ENCODE measurements around the gene C2orf78.
A peak's percentile ranks its signal among the peaks of the same experiment; 100 is the strongest.

C2orf78 gene

DNA sequence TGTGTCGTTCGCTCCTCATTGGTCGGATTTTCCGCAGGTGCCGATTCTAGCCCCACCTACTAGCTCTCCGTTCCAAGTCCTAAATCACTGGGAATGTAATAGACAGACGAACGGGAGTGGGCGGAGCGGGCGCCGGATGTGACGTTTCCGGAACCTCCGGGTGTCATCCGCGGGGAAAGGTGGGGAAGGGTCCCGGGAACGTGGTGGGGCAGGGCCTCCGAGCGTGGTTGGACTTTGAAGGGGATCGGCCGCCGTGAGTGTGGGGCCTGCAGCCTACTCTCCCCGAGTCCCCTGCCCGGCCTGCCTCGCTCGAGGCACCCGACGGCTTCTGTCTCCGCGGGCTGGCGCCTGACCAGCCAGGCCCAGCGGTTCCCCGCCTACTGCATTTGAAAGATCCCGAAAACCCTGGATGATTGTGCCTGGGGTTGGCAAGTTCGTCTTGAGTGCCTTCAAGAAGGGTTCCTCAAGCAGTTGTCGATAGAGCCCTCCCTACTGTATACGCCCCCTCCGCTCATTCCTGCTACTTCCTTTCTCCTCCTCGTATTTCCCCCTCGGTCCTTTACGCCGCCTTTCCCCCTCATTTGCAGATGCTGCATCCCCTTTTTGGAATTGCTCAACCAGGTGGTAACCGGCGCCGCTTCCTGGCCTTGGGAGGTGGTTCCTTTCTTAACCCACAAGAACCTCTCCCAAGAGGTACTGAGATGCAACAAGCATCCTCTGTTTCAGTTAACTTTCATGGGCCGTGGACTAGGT, 45.0 kb downstream of the C2orf78 start, which contains the start of gene STAMBP:
TSS of gene STAMBP (plus strand) at position 144 of the 753 bp plus-strand sequence. CDS start 1,896 bp downstream, outside the sequence.
- Histone ChIP-seq H3K4me3 (ENCODE audit: low read length, poor library complexity, severe bottlenecking) (peak within 1 kb of the TSS; percentile 77), H3K4me1 (ENCODE audit: insufficient read depth, low read length, poor library complexity, severe bottlenecking) (peaks cover 50% of the 10 kb centered on the region), H3K79me2 (ENCODE audit: insufficient read depth, low read length) (peaks cover 51% of the 10 kb centered on the region), H3K27me3 (ENCODE audit: insufficient read depth, low read length, poor library complexity, severe bottlenecking) (no peaks in the 10 kb centered on the region), H3K9ac (ENCODE audit: low read depth, low read length, poor library complexity, severe bottlenecking) (peak within 1 kb of the TSS; percentile 85), H2AFZ (ENCODE audit: low read length) (peak within 1 kb of the TSS; percentile 88), H3F3A (ENCODE audit: low read depth) (peaks cover 6% of the 10 kb centered on the region; the same call in 1 of the 2 replicates), H4K20me1 (ENCODE audit: insufficient read depth, low read length, poor library complexity, severe bottlenecking) (peaks cover 6% of the 10 kb centered on the region), H3K4me2 (ENCODE audit: low read depth, low read length, poor library complexity, severe bottlenecking) (peak within 1 kb of the TSS; percentile 95), H3K36me3 (ENCODE audit: insufficient read depth, low read length) (peaks cover 9% of the 10 kb centered on the region), H3K9me2 (replicated peaks; ENCODE audit: low read depth, low read length) (no peaks in the 10 kb centered on the region), H3K9me3 (ENCODE audit: insufficient read depth, low read depth, low read length) (no peaks in the 10 kb centered on the region)
- TF ChIP-seq, protein P1, sequence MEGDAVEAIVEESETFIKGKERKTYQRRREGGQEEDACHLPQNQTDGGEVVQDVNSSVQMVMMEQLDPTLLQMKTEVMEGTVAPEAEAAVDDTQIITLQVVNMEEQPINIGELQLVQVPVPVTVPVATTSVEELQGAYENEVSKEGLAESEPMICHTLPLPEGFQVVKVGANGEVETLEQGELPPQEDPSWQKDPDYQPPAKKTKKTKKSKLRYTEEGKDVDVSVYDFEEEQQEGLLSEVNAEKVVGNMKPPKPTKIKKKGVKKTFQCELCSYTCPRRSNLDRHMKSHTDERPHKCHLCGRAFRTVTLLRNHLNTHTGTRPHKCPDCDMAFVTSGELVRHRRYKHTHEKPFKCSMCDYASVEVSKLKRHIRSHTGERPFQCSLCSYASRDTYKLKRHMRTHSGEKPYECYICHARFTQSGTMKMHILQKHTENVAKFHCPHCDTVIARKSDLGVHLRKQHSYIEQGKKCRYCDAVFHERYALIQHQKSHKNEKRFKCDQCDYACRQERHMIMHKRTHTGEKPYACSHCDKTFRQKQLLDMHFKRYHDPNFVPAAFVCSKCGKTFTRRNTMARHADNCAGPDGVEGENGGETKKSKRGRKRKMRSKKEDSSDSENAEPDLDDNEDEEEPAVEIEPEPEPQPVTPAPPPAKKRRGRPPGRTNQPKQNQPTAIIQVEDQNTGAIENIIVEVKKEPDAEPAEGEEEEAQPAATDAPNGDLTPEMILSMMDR (conservative IDR thresholded peaks at IDR 0.05; ENCODE audit: low read length), result no peak

DNA sequence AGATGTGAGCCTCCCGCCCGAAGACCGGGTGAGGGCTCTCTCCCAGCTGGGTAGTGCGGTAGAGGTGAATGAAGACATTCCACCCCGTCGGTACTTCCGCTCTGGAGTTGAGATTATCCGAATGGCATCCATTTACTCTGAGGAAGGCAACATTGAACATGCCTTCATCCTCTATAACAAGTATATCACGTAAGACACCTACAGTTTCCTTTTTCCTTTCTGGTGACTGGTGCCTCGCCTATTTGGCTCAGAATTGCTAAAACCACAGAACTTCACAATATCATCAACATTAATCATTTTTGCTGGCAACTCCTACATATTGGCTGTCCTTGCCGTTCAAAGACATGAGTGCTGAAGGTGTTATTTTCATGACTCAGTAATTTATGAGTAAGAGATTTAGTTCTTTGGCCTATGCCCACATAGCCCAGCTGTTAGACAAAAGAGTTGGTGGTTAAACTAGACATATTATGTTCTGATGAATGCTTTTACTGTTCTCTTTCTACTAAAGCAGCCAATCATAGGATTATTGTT, 47.0 kb downstream of the C2orf78 start:
- no peaks in the 10 kb centered on the region for H3K9me3 ChIP-seq (ENCODE audit: insufficient read depth, low read depth, low read length)
- peaks cover 9% of the 10 kb centered on the region for H3K36me3 ChIP-seq (ENCODE audit: insufficient read depth, low read length)
- TF ChIP-seq EZH2phosphoT487 (IDR thresholded peaks at IDR 0.05; ENCODE audit: borderline replicate concordance), result no peak
- TF ChIP-seq, protein P1 (conservative IDR thresholded peaks at IDR 0.05; ENCODE audit: low read length), result no peak
- H3K27me3 ChIP-seq (ENCODE audit: insufficient read depth, low read length, poor library complexity, severe bottlenecking), result no peaks in the 10 kb centered on the region
- H3K4me3 ChIP-seq (ENCODE audit: low read length, poor library complexity, severe bottlenecking), result peak overlapping the region; percentile 77
- peaks cover 6% of the 10 kb centered on the region for H4K20me1 ChIP-seq (ENCODE audit: insufficient read depth, low read length, poor library complexity, severe bottlenecking)
- peak overlapping the region; percentile 85 for H3K9ac ChIP-seq (ENCODE audit: low read depth, low read length, poor library complexity, severe bottlenecking)
- peaks cover 58% of the 10 kb centered on the region for H3K79me2 ChIP-seq (ENCODE audit: insufficient read depth, low read length)
- H3K4me2 ChIP-seq (ENCODE audit: low read depth, low read length, poor library complexity, severe bottlenecking), result peak overlapping the region; percentile 95
- H3K9me2 ChIP-seq (replicated peaks; ENCODE audit: low read depth, low read length), result no peaks in the 10 kb centered on the region
- peaks cover 6% of the 10 kb centered on the region; the same call in 1 of the 2 replicates for H3F3A ChIP-seq (ENCODE audit: low read depth)
- H3K4me1 ChIP-seq (ENCODE audit: insufficient read depth, low read length, poor library complexity, severe bottlenecking), result peaks cover 50% of the 10 kb centered on the region
- no peak overlapping the region for H2AFZ ChIP-seq (ENCODE audit: low read length)

DNA sequence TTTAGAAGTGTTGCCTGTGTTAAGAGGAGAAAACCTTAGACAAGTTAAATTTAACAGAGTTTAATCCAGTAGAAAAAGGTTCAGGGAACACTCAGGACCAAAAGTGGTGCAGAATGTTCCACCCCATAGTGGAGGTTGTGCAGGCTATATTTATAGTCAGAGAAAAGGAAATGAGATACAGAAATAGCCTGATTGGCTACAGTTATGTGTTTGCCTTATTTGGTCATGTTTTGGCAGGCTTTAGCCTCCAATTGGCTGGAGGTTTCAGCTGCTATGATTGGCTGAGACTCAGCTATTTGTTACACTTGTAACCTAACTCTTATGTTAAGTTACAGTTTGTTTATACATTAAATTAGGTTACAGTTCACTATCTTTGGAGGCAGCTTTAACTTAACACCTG, 48.9 kb downstream of the C2orf78 start:
- no peak overlapping the region for H2AFZ ChIP-seq (ENCODE audit: low read length)
- peaks cover 42% of the 10 kb centered on the region for H3K4me1 ChIP-seq (ENCODE audit: insufficient read depth, low read length, poor library complexity, severe bottlenecking)
- H3K27me3 ChIP-seq (ENCODE audit: insufficient read depth, low read length, poor library complexity, severe bottlenecking), result no peaks in the 10 kb centered on the region
- no peaks in the 10 kb centered on the region for H3K9me3 ChIP-seq (ENCODE audit: insufficient read depth, low read depth, low read length)
- peaks cover 9% of the 10 kb centered on the region for H3K36me3 ChIP-seq (ENCODE audit: insufficient read depth, low read length)
- H3K4me2 ChIP-seq (ENCODE audit: low read depth, low read length, poor library complexity, severe bottlenecking), result peak overlapping the region; percentile 73
- peaks cover 6% of the 10 kb centered on the region; the same call in 1 of the 2 replicates for H3F3A ChIP-seq (ENCODE audit: low read depth)
- H4K20me1 ChIP-seq (ENCODE audit: insufficient read depth, low read length, poor library complexity, severe bottlenecking), result peaks cover 6% of the 10 kb centered on the region
- H3K4me3 ChIP-seq (ENCODE audit: low read length, poor library complexity, severe bottlenecking), result peak overlapping the region; percentile 58
- peak overlapping the region; percentile 53 for H3K9ac ChIP-seq (ENCODE audit: low read depth, low read length, poor library complexity, severe bottlenecking)
- no peak for TF ChIP-seq EZH2phosphoT487 (IDR thresholded peaks at IDR 0.05; ENCODE audit: borderline replicate concordance)
- TF ChIP-seq, protein P1 (conservative IDR thresholded peaks at IDR 0.05; ENCODE audit: low read length), result no peak
- peaks cover 53% of the 10 kb centered on the region for H3K79me2 ChIP-seq (ENCODE audit: insufficient read depth, low read length)
- no peaks in the 10 kb centered on the region for H3K9me2 ChIP-seq (replicated peaks; ENCODE audit: low read depth, low read length)

Data from Loucy (cell line).